Endothelial cell of umbilical vein (primary cell): ENCODE results near the gene RBM20.

Experiments
- CTCF ChIP-seq, 2 donors: IDR thresholded peaks; 1 replicate in 1 of 2; 2 replicates in 1 of 2; pipeline ENCODE4 v1.5.1; 2011; ENCODE audit warnings: low read length in 2 of 2, mild to moderate bottlenecking in 2 of 2, moderate library complexity in 2 of 2, control low read depth in 1 of 2, inconsistent platforms in 1 of 2, low read depth in 1 of 2; ENCODE audit not compliant: insufficient read depth in 1 of 2; ENCODE audit errors: extremely low read depth in 1 of 2
- EZH2 ChIP-seq: IDR thresholded peaks from 2 replicates; pipeline ENCODE4 v1.6.1; 2012; ENCODE audit warnings: borderline replicate concordance, low read depth, mild to moderate bottlenecking, moderate library complexity, low read length, inconsistent platforms; ENCODE audit not compliant: severe bottlenecking
- MAX ChIP-seq: IDR thresholded peaks from 2 replicates; pipeline ENCODE4 v1.6.1; 2011; ENCODE audit not compliant: insufficient read depth, insufficient read length
- POLR2A ChIP-seq: IDR thresholded peaks from 2 replicates; pipeline ENCODE4 v1.6.1; 2012; ENCODE audit warnings: low read depth, mild to moderate bottlenecking, control low read depth, low read length

GRCh38 chr10:110620398-110620719 lies 23.8 kb upstream of the RBM20 start:
- TF ChIP-seq MAX: no peak
- no peak for TF ChIP-seq EZH2
- no peak for TF ChIP-seq CTCF (IDR thresholded peaks at IDR 0.05; ENCODE audit: extremely low read depth in 1 of 2, insufficient read depth in 1 of 2, low read depth in 1 of 2, low read length in 2 of 2)
- no peak for TF ChIP-seq POLR2A
